A673 (cell line): ENCODE results near the gene SERPINB7. TPM values are rescaled to one million over a fixed set of nuclear protein-coding genes. Genes with fewer than 3 reads are reported as not detected.
A peak's percentile ranks its signal among the peaks of the same experiment; 100 is the strongest.

Source experiments
- BruUV-seq: library from RNA; stranded (reverse); fragments of 400-500 nt; replicated peaks from 2 replicates; lab custom pipeline; 2021; lab: Mats Ljungman, UMichigan
- CTCF ChIA-PET: fragments of 300-600 bp; sonication (Branson Sonifier 250); formaldehyde crosslinking; loops from one replicate; lab custom pipeline; 2022; ENCODE audit warnings: antibody characterized with exemption; lab: Charles Lee
- POLR2A ChIA-PET: fragments of 300-600 bp; sonication (Branson Sonifier 250); formaldehyde crosslinking; loops from one replicate; lab custom pipeline; 2022; ENCODE audit warnings: antibody characterized with exemption; ENCODE audit not compliant: low non-redundant PET; lab: Charles Lee
- DNase-seq: peaks from one replicate; pipeline ENCODE4 v3.0.0-alpha.2; 2015; ENCODE audit warnings: low spot score
- H3K27ac ChIP-seq: fragments of 200-600 bp; sonication (generic); 2 replicates; pipeline ENCODE4 v1.5.1; 2016; ENCODE audit warnings: mixed run types, low read depth, mild to moderate bottlenecking, mixed read lengths, antibody characterized with exemption, low read length; ENCODE audit not compliant: poor library complexity, severe bottlenecking
- H3K27me3 ChIP-seq: fragments of 200-600 bp; sonication (generic); replicated peaks from 2 replicates; pipeline ENCODE4 v1.6.1; 2017; ENCODE audit warnings: mixed run types, low read depth, mild to moderate bottlenecking, mixed read lengths, antibody characterized with exemption, low read length; ENCODE audit not compliant: insufficient read depth, poor library complexity
- H3K36me3 ChIP-seq: fragments of 200-600 bp; sonication (generic); 2 replicates; pipeline ENCODE4 v1.6.1; 2016; ENCODE audit warnings: mixed run types, mild to moderate bottlenecking, mixed read lengths, antibody characterized with exemption, low read length; ENCODE audit not compliant: insufficient read depth, poor library complexity, severe bottlenecking
- H3K4me1 ChIP-seq: fragments of 200-600 bp; sonication (generic); 2 replicates; pipeline ENCODE4 v1.6.1; 2017; ENCODE audit warnings: mixed run types, mild to moderate bottlenecking, mixed read lengths, antibody characterized with exemption, low read length; ENCODE audit not compliant: insufficient read depth, poor library complexity, severe bottlenecking
- H3K4me3 ChIP-seq: fragments of 200-600 bp; sonication (generic); 2 replicates; pipeline ENCODE4 v1.5.1; 2016; ENCODE audit warnings: low read depth, mixed run types, mild to moderate bottlenecking, mixed read lengths, low read length; ENCODE audit not compliant: poor library complexity, severe bottlenecking
- H3K9me3 ChIP-seq: fragments of 200-600 bp; sonication (generic); 2 replicates; pipeline ENCODE4 v1.6.1; 2016; ENCODE audit warnings: mixed run types, low read depth, mild to moderate bottlenecking, mixed read lengths, antibody characterized with exemption, low read length; ENCODE audit not compliant: poor library complexity, severe bottlenecking
- CTCF ChIP-seq: fragments of 300-800, 200-600 bp; sonication (generic); conservative IDR thresholded peaks from 2 replicates; pipeline ENCODE4 v1.5.1; 2017; ENCODE audit warnings: low read depth, mild to moderate bottlenecking, antibody characterized with exemption, low read length, moderate library complexity, mixed read lengths
- EZH2 ChIP-seq: fragments of 200-600 bp; sonication (generic); IDR thresholded peaks from 2 replicates; pipeline ENCODE4 v1.6.1; 2017; ENCODE audit warnings: borderline replicate concordance, low read depth, mild to moderate bottlenecking, mixed read lengths, antibody characterized with exemption, low read length; ENCODE audit not compliant: poor library complexity, severe bottlenecking
- intact Hi-C: fragments of 100-400 bp; cut with micrococcal nuclease; formaldehyde crosslinking; loops from one replicate; pipeline ENCODE4 v1.10.0; 2022; ENCODE audit not compliant: unreplicated experiment
- total RNA-seq: library from RNA; stranded (reverse); gene quantifications from 2 replicates; pipeline ENCODE4 v1.2.3, GENCODE V29; 2021

The SERPINB7 gene
- total RNA-seq, 1 experiment from 2014 or later, result 12.8 TPM

- peaks cover 41% of the 10 kb centered on the region for H3K4me1 ChIP-seq
- intact Hi-C loops, result no loop called here
- no peaks in the 10 kb centered on the region for H3K27me3 ChIP-seq
- BruUV-seq, result no TSS peak
- peaks cover 2% of the 10 kb centered on the region for H3K9me3 ChIP-seq
- peak overlapping the region; percentile 3 for H3K27ac ChIP-seq
- H3K4me3 ChIP-seq, result no peak overlapping the region
- no peak for DNase-seq
- no peaks in the 10 kb centered on the region for H3K36me3 ChIP-seq
- CTCF ChIA-PET, result no interaction called here
- POLR2A ChIA-PET, result no interaction called here
- TF ChIP-seq CTCF (no peak), EZH2 (no peak)
Observed at GRCh38 chr18:63820694-63821093, 45.5 kb downstream of the SERPINB7 start.

- no peak for DNase-seq
- BruUV-seq, result no TSS peak
- ChIA-PET POLR2A (no interaction called here), CTCF (no interaction called here)
- Histone ChIP-seq H3K27ac (no peak overlapping the region), H3K27me3 (no peaks in the 10 kb centered on the region), H3K36me3 (no peaks in the 10 kb centered on the region), H3K9me3 (no peaks in the 10 kb centered on the region), H3K4me1 (peaks cover 33% of the 10 kb centered on the region), H3K4me3 (no peak overlapping the region)
- intact Hi-C loops, result no loop called here
- TF ChIP-seq EZH2 (no peak), CTCF (peak; percentile 56)
Observed at GRCh38 chr18:63823516-63824219, 48.5 kb downstream of the SERPINB7 start.

GRCh38 chr18:63824220-63824525 is 49.0 kb downstream of the SERPINB7 start:
- Histone ChIP-seq H3K27me3 (no peaks in the 10 kb centered on the region), H3K27ac (no peak overlapping the region), H3K9me3 (no peaks in the 10 kb centered on the region), H3K4me1 (peaks cover 28% of the 10 kb centered on the region), H3K4me3 (no peak overlapping the region), H3K36me3 (no peaks in the 10 kb centered on the region)
- ChIA-PET CTCF (no interaction called here), POLR2A (no interaction called here)
- intact Hi-C loops, result no loop called here
- DNase-seq, result no peak
- BruUV-seq, result no TSS peak
- TF ChIP-seq EZH2, result no peak
- no peak for TF ChIP-seq CTCF
